ENCODE data around the gene TMEM8B.

TMEM8B gene

GRCh38 chr9:35810122-35810521 lies 18.9 kb upstream of the TMEM8B start:
- no peak for DNase-seq (ENCODE audit: low read depth)
- TF ChIP-seq CTCF (conservative IDR thresholded peaks at IDR 0.05; ENCODE audit: control insufficient read depth, insufficient read depth, low read depth, low read length) = no peak

GRCh38 chr9:35811381-35812024 lies 17.5 kb upstream of the TMEM8B start:
- H3K4me3 ChIP-seq (ENCODE audit: control insufficient read depth, low read depth, low read length) = peak overlapping the region; percentile 62
- no peak for TF ChIP-seq CTCF (conservative IDR thresholded peaks at IDR 0.05; ENCODE audit: control insufficient read depth, insufficient read depth, low read depth, low read length)
- peak; percentile 31 for DNase-seq (ENCODE audit: low read depth)

More at GRCh38 chr9:35810122-35810521, 18.9 kb upstream of the TMEM8B start:
- H3K4me3 ChIP-seq (ENCODE audit: control insufficient read depth, low read depth, low read length) = no peak overlapping the region

GRCh38 chr9:35812025-35812602 lies 16.9 kb upstream of the TMEM8B start, which contains the start of gene SPAG8:
TSS of gene SPAG8 (minus strand) at chr9:35812262. CDS start at chr9:35812147, 115 bp downstream.
- peak within 1 kb of the TSS; percentile 62 for H3K4me3 ChIP-seq (ENCODE audit: control insufficient read depth, low read depth, low read length)
- no peak for TF ChIP-seq CTCF (conservative IDR thresholded peaks at IDR 0.05; ENCODE audit: control insufficient read depth, insufficient read depth, low read depth, low read length)
- peak; percentile 95 for DNase-seq (ENCODE audit: low read depth)

GRCh38 chr9:35813434-35814105 lies 15.5 kb upstream of the TMEM8B start:
- peak; percentile 29 for TF ChIP-seq CTCF (conservative IDR thresholded peaks at IDR 0.05; ENCODE audit: control insufficient read depth, insufficient read depth, low read depth, low read length)
- peak; percentile 39 for DNase-seq (ENCODE audit: low read depth)
- H3K4me3 ChIP-seq (ENCODE audit: control insufficient read depth, low read depth, low read length) = no peak overlapping the region

- H3K4me3 ChIP-seq (ENCODE audit: control insufficient read depth, low read depth, low read length) = peak overlapping the region; percentile 77
- peak; percentile 33 for TF ChIP-seq CTCF (conservative IDR thresholded peaks at IDR 0.05; ENCODE audit: control insufficient read depth, insufficient read depth, low read depth, low read length)
- DNase-seq (ENCODE audit: low read depth) = peak; percentile 66
These were observed 14.8 kb upstream of the TMEM8B start for GRCh38 chr9:35814106-35814840.

- peak; percentile 99 for DNase-seq (ENCODE audit: low read depth)
- TF ChIP-seq CTCF (conservative IDR thresholded peaks at IDR 0.05; ENCODE audit: control insufficient read depth, insufficient read depth, low read depth, low read length) = no peak
- peak within 1 kb of the TSS; percentile 77 for H3K4me3 ChIP-seq (ENCODE audit: control insufficient read depth, low read depth, low read length)
These were observed 14.0 kb upstream of the TMEM8B start, which contains the start of gene HINT2 for GRCh38 chr9:35814841-35815543. TSS of gene HINT2 (minus strand) at chr9:35815042. CDS start at chr9:35814979, 63 bp downstream.
